Mesenchymal stem cell (in vitro differentiated cells and primary cell): Measurements from ENCODE around the gene ADAM12.

ENCODE experiments used
- DNase-seq: peaks from one replicate; pipeline ENCODE4 v3.0.0-alpha.2; 2013
- H2AFZ ChIP-seq: one replicate; pipeline ENCODE4 v1.6.1; 2013; ENCODE audit warnings: low read depth, mild to moderate bottlenecking, control low read depth, inconsistent platforms, low read length, moderate library complexity
- H2AK5ac ChIP-seq: 2 replicates; pipeline ENCODE4 v1.6.1; 2013; ENCODE audit warnings: low read length, moderate library complexity, mild to moderate bottlenecking, inconsistent platforms; ENCODE audit not compliant: severe bottlenecking
- H2BK120ac ChIP-seq: one replicate; pipeline ENCODE4 v1.6.1; 2013; ENCODE audit warnings: low read depth, mild to moderate bottlenecking, inconsistent platforms, low read length, moderate library complexity
- H2BK12ac ChIP-seq, 2 experiments: one replicate each; pipeline ENCODE4 v1.6.1; 2013; ENCODE audit warnings: inconsistent platforms in 2 of 2, low read length in 2 of 2, mild to moderate bottlenecking in 2 of 2, moderate library complexity in 2 of 2, control low read depth in 1 of 2
- H2BK15ac ChIP-seq: one replicate; pipeline ENCODE4 v1.6.1; 2013; ENCODE audit warnings: mild to moderate bottlenecking, low read depth, inconsistent platforms; ENCODE audit not compliant: poor library complexity, severe bottlenecking
- H2BK5ac ChIP-seq: 2 replicates; pipeline ENCODE4 v1.6.1; 2013; ENCODE audit warnings: low read depth, mild to moderate bottlenecking, low read length, control low read depth, inconsistent platforms; ENCODE audit not compliant: poor library complexity, severe bottlenecking
- H3K14ac ChIP-seq, 2 experiments: one replicate each; pipeline ENCODE4 v1.6.1; 2013; ENCODE audit warnings: inconsistent platforms in 2 of 2, low read length in 2 of 2, control low read depth in 1 of 2, mild to moderate bottlenecking in 1 of 2, moderate library complexity in 1 of 2
- H3K18ac ChIP-seq, 2 experiments: one replicate each; pipeline ENCODE4 v1.6.1; 2013; ENCODE audit warnings: inconsistent platforms in 2 of 2, low read length in 2 of 2, control low read depth in 1 of 2, low read depth in 1 of 2, mild to moderate bottlenecking in 1 of 2
- H3K23ac ChIP-seq, 2 experiments: one replicate each; pipeline ENCODE4 v1.6.1; 2013; ENCODE audit warnings: inconsistent platforms in 2 of 2, low read length in 2 of 2, mild to moderate bottlenecking in 2 of 2, moderate library complexity in 2 of 2, control low read depth in 1 of 2
- H3K27ac ChIP-seq: 2 replicates; pipeline ENCODE4 v1.5.1; 2013; ENCODE audit warnings: mild to moderate bottlenecking, moderate library complexity, low read length, control low read depth, inconsistent platforms; ENCODE audit not compliant: poor library complexity, severe bottlenecking
- H3K27me3 ChIP-seq, 2 experiments: 2 replicates each; pipeline versions ENCODE4 v1.6.1 to v1.7.0; 2013; ENCODE audit warnings: low read length in 2 of 2, mild to moderate bottlenecking in 2 of 2, moderate library complexity in 2 of 2, control low read depth in 1 of 2, inconsistent platforms in 1 of 2; ENCODE audit not compliant: control insufficient read depth in 1 of 2, insufficient read depth in 1 of 2
- H3K36me3 ChIP-seq, 2 experiments: 2 replicates each; pipeline versions ENCODE4 v1.6.1 to v1.7.0; 2013; ENCODE audit warnings: low read length in 2 of 2, control low read depth in 1 of 2, inconsistent platforms in 1 of 2, low read depth in 1 of 2, mild to moderate bottlenecking in 1 of 2; ENCODE audit not compliant: insufficient read depth in 2 of 2, control insufficient read depth in 1 of 2
- H3K4ac ChIP-seq, 2 experiments: one replicate each; pipeline ENCODE4 v1.6.1; 2013; ENCODE audit warnings: inconsistent platforms in 2 of 2, low read length in 2 of 2, mild to moderate bottlenecking in 2 of 2, moderate library complexity in 2 of 2, control low read depth in 1 of 2, low read depth in 1 of 2
- H3K4me1 ChIP-seq: 2 replicates; pipeline ENCODE4 v1.6.1; 2013; ENCODE audit warnings: low read depth, low read length, control low read depth; ENCODE audit not compliant: control insufficient read depth, insufficient read depth
- H3K4me2 ChIP-seq: 2 replicates; pipeline ENCODE4 v1.6.1; 2013; ENCODE audit warnings: low read length, mild to moderate bottlenecking, inconsistent platforms; ENCODE audit not compliant: poor library complexity, severe bottlenecking
- H3K4me3 ChIP-seq, 2 experiments: 2 replicates each; pipeline versions ENCODE4 v1.5.1 to v1.7.0; 2013; ENCODE audit warnings: low read length in 2 of 2, mild to moderate bottlenecking in 2 of 2, control low read depth in 1 of 2, low read depth in 1 of 2; ENCODE audit not compliant: insufficient read depth in 1 of 2
- H3K79me1 ChIP-seq: replicated peaks from 2 replicates; pipeline ENCODE4 v1.6.1; 2013; ENCODE audit warnings: mild to moderate bottlenecking, control low read depth, low read length, inconsistent platforms; ENCODE audit not compliant: poor library complexity, severe bottlenecking
- H3K9ac ChIP-seq: 2 replicates; pipeline ENCODE4 v1.7.0; 2013; ENCODE audit warnings: mild to moderate bottlenecking, low read length, moderate library complexity
- H3K9me3 ChIP-seq: 2 replicates; pipeline ENCODE4 v1.7.0; 2013; ENCODE audit warnings: mild to moderate bottlenecking, low read length; ENCODE audit not compliant: control insufficient read depth
- H4K8ac ChIP-seq: one replicate; pipeline ENCODE4 v1.6.1; 2013; ENCODE audit warnings: inconsistent platforms, mild to moderate bottlenecking, low read length, moderate library complexity
- H4K91ac ChIP-seq: one replicate; pipeline ENCODE4 v1.6.1; 2013; ENCODE audit warnings: mild to moderate bottlenecking, low read length, inconsistent platforms
- WGBS: methylation state at CpG from one replicate; pipeline ENCODE4 v1.1.7; 2013; ENCODE audit warnings: mixed read lengths; 5-methylcytosine and 5-hydroxymethylcytosine counted together

Gene ADAM12

GRCh38 chr10:126243971-126244370 is 144.3 kb downstream of the ADAM12 start:
- peak overlapping the region; percentile 58 to 70 for H3K18ac ChIP-seq
- DNase-seq: no peak
- no peak overlapping the region for H3K23ac ChIP-seq
- 98% methylated on average over 5 of the region's 5 CpGs for WGBS
- no peak overlapping the region for H2BK15ac ChIP-seq
- peak overlapping the region in 1 of 2 experiments; percentile 32 for H3K4ac ChIP-seq
- H2BK5ac ChIP-seq: no peak overlapping the region
- H3K36me3 ChIP-seq: peaks cover 4 to 13% of the 10 kb centered on the region in 2 experiments
- H3K4me3 ChIP-seq: peak overlapping the region in 1 of 2 experiments; percentile 27
- H3K9me3 ChIP-seq: no peaks in the 10 kb centered on the region
- H2BK120ac ChIP-seq: no peak overlapping the region
- H3K27me3 ChIP-seq: no peaks in the 10 kb centered on the region
- peak overlapping the region; percentile 88 for H4K91ac ChIP-seq
- no peak overlapping the region for H4K8ac ChIP-seq
- peaks cover 36% of the 10 kb centered on the region for H3K4me1 ChIP-seq
- peak overlapping the region; percentile 95 for H2AK5ac ChIP-seq
- peaks cover 24% of the 10 kb centered on the region for H3K79me1 ChIP-seq
- H2BK12ac ChIP-seq: peak overlapping the region; percentile 14 to 89
- peak overlapping the region; percentile 81 for H3K9ac ChIP-seq
- no peak overlapping the region for H2AFZ ChIP-seq
- H3K14ac ChIP-seq: no peak overlapping the region
- H3K4me2 ChIP-seq: no peak overlapping the region
- H3K27ac ChIP-seq: peak overlapping the region; percentile 74

GRCh38 chr10:126243306-126243705 is 145.0 kb downstream of the ADAM12 start:
- H2BK12ac ChIP-seq: peak overlapping the region in 1 of 2 experiments; percentile 93
- H3K18ac ChIP-seq: peak overlapping the region; percentile 61 to 81
- no peak overlapping the region for H4K91ac ChIP-seq
- no peak overlapping the region for H2BK5ac ChIP-seq
- H3K4ac ChIP-seq: no peak overlapping the region
- H3K4me3 ChIP-seq: no peak overlapping the region
- H2AFZ ChIP-seq: no peak overlapping the region
- no peak overlapping the region for H2BK120ac ChIP-seq
- peak overlapping the region; percentile 59 for H4K8ac ChIP-seq
- H2AK5ac ChIP-seq: peak overlapping the region; percentile 95
- peaks cover 24% of the 10 kb centered on the region for H3K79me1 ChIP-seq
- H3K9ac ChIP-seq: peak overlapping the region; percentile 81
- H3K14ac ChIP-seq: no peak overlapping the region
- no peak overlapping the region for H2BK15ac ChIP-seq
- no peak overlapping the region for H3K4me2 ChIP-seq
- no peaks in the 10 kb centered on the region for H3K9me3 ChIP-seq
- H3K36me3 ChIP-seq: peaks cover 4 to 12% of the 10 kb centered on the region in 2 experiments
- no peak for DNase-seq
- peaks cover 36% of the 10 kb centered on the region for H3K4me1 ChIP-seq
- H3K23ac ChIP-seq: no peak overlapping the region
- no peaks in the 10 kb centered on the region for H3K27me3 ChIP-seq
- peak overlapping the region; percentile 74 for H3K27ac ChIP-seq

DNA sequence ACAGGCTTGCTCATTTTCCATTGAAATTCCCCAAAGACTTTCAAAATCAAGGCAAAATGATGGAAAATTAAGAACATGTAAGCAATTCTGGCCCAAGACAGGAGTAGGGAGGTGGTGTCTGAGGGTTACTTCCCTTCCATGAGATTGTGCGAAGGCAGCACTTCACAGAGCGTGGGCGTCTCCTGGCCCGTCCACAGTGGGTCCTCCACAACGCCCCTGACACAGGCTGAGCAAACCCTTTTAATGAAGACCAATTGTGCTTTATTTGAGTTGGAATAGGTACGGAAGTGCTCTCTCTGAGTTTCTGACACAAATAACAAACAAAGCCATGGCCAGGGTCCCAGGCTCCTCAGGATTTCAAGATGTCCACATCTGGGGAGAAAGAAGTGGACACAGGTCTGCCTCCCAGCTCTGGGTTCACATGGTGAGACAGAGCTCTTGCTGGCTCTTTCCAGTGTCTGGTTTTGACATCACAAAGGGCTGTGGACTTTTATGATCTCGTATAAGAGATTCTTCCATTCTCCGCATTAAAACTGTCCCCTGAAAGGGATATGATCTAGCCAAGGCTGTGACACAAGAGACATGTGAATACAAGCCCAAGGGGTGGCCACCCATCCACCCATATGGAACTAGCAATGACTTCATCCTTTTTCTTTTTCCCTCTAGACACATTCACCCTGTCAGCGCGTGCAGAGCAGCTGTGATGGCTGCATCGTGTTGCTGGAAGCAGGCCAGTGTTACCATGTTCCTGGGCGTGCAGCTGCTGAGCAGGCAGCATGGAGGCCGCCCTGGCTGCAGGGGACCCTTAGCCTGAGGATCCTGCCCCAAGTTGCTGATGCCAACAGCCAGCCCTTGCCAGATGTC is 145.6 kb downstream of the ADAM12 start:
- H2BK15ac ChIP-seq: peak overlapping the region; percentile 74
- H3K4me3 ChIP-seq: no peak overlapping the region
- no peaks in the 10 kb centered on the region for H3K9me3 ChIP-seq
- H3K36me3 ChIP-seq: peaks cover 4 to 8% of the 10 kb centered on the region in 2 experiments
- peak overlapping the region; percentile 77 to 92 for H3K18ac ChIP-seq
- H3K4me1 ChIP-seq: peaks cover 30% of the 10 kb centered on the region
- H3K9ac ChIP-seq: peak overlapping the region; percentile 81
- no peak overlapping the region for H3K4me2 ChIP-seq
- H2BK120ac ChIP-seq: no peak overlapping the region
- peak overlapping the region; percentile 91 for H4K8ac ChIP-seq
- no peaks in the 10 kb centered on the region for H3K27me3 ChIP-seq
- peak overlapping the region; percentile 71 to 100 for H2BK12ac ChIP-seq
- H3K23ac ChIP-seq: no peak overlapping the region
- H3K79me1 ChIP-seq: peaks cover 26% of the 10 kb centered on the region
- H2AFZ ChIP-seq: no peak overlapping the region
- H3K14ac ChIP-seq: peak overlapping the region in 1 of 2 experiments; percentile 99
- DNase-seq: peak; percentile 65
- 74% methylated on average over 11 of the region's 13 CpGs for WGBS
- H3K4ac ChIP-seq: peak overlapping the region; percentile 77 to 88
- peak overlapping the region; percentile 97 for H4K91ac ChIP-seq
- peak overlapping the region; percentile 8 for H2AK5ac ChIP-seq
- H2BK5ac ChIP-seq: no peak overlapping the region
- peak overlapping the region; percentile 37 for H3K27ac ChIP-seq

GRCh38 chr10:126240483-126240882 is 147.8 kb downstream of the ADAM12 start:
- H3K9me3 ChIP-seq: no peaks in the 10 kb centered on the region
- no peak overlapping the region for H3K4me3 ChIP-seq
- H4K8ac ChIP-seq: no peak overlapping the region
- no peak overlapping the region for H4K91ac ChIP-seq
- H3K9ac ChIP-seq: no peak overlapping the region
- peaks cover 38% of the 10 kb centered on the region for H3K79me1 ChIP-seq
- H2BK120ac ChIP-seq: no peak overlapping the region
- H3K36me3 ChIP-seq: peaks cover 8 to 11% of the 10 kb centered on the region in 2 experiments
- peaks cover 32% of the 10 kb centered on the region for H3K4me1 ChIP-seq
- no peak overlapping the region for H2AFZ ChIP-seq
- no peak overlapping the region for H2BK5ac ChIP-seq
- no peak overlapping the region for H2BK15ac ChIP-seq
- no peak overlapping the region for H3K23ac ChIP-seq
- peak; percentile 56 for DNase-seq
- WGBS: 57% methylated on average over 8 of the region's 8 CpGs
- no peak overlapping the region for H2AK5ac ChIP-seq
- peak overlapping the region in 1 of 2 experiments; percentile 73 for H3K18ac ChIP-seq
- no peaks in the 10 kb centered on the region for H3K27me3 ChIP-seq
- H2BK12ac ChIP-seq: no peak overlapping the region
- peak overlapping the region in 1 of 2 experiments; percentile 29 for H3K14ac ChIP-seq
- H3K4me2 ChIP-seq: no peak overlapping the region
- peak overlapping the region in 1 of 2 experiments; percentile 50 for H3K4ac ChIP-seq
- H3K27ac ChIP-seq: no peak overlapping the region
